ENCODE measurements around the gene LARGE1. TPM values are rescaled to one million over a fixed set of nuclear protein-coding genes. Genes with fewer than 3 reads are reported as not detected.
A peak's percentile ranks its signal among the peaks of the same experiment; 100 is the strongest.

The LARGE1 gene
- total and polyA plus RNA-seq, 3 experiments from 2014 or later: 0.07 to 0.27 (median 0.18) TPM

DNA sequence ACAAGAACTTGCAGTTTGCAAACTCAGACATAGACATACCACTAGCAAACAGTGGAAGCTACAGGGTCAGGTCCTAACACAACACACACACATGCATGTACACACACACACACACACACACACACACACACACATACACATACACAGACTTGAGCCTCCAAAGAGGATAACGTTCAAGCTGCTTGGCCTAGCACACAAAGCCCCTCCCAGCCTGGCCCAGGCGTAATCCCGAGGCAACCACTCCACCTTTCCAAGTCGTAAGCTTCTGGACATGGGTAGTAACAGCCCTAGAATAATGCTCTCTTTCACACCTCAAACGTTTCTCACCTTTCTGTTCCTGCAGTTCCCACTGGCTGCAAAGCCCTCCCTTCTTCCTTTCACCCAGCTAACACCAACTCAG is 88.6 kb downstream of the LARGE1 start:
- H3K27me3 Mint-ChIP-seq: peaks cover 0 to 2% of the 10 kb centered on the region in 2 donors
- CTCF ChIA-PET: no interaction called here
- H3K27ac Mint-ChIP-seq: peak overlapping the region in 1 of 8 donors; percentile 34
- Histone ChIP-seq H3K4me3 (ENCODE audit: low read length) (no peak overlapping the region), H3K4me1 (ENCODE audit: insufficient read depth, low read length) (no peaks in the 10 kb centered on the region), H3K27me3 (ENCODE audit: insufficient read depth, low read length, poor library complexity, severe bottlenecking) (no peaks in the 10 kb centered on the region), H3K27ac (ENCODE audit: low read depth, low read length) (no peak overlapping the region), H3K9me3 (ENCODE audit: low read length) (no peaks in the 10 kb centered on the region), H3K36me3 (ENCODE audit: insufficient read depth, low read length) (no peaks in the 10 kb centered on the region)
- no peaks in the 10 kb centered on the region for H3K36me3 Mint-ChIP-seq
- no peak overlapping the region for H3K4me3 Mint-ChIP-seq
- POLR2A ChIA-PET: no interaction called here
- peaks cover 0 to 10% (median 2%) of the 10 kb centered on the region in 5 donors for H3K9me3 Mint-ChIP-seq
- DNase-seq: no peak
- H3K4me1 Mint-ChIP-seq: no peaks in the 10 kb centered on the region

DNA sequence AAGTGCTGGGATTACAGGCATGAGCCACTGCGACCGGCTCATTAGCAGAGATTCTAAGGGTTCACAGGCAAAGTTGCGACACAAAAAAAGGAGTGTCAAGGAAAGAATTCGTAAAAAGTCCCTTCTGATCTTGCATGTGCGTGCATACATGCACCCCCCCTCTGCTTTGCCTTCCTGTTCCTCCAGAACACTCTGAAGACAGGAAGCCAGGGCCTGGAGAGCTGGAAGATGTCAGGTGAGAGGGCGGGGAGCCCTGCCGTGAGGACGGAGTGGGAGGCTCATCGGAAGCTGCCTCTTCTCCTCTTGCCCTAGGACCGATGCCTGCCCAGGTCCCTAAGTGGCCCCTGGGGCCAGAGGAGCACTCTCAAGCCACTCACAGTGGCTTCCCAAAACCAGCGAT is 89.1 kb downstream of the LARGE1 start:
- ChIA-PET POLR2A (no interaction called here), CTCF (no interaction called here)
- Mint-ChIP-seq H3K36me3 (no peaks in the 10 kb centered on the region), H3K9me3 (peaks cover 0 to 10% (median 2%) of the 10 kb centered on the region in 5 donors), H3K4me3 (no peak overlapping the region), H3K27ac (no peak overlapping the region), H3K4me1 (no peaks in the 10 kb centered on the region), H3K27me3 (peaks cover 0 to 2% of the 10 kb centered on the region in 2 donors)
- no peaks in the 10 kb centered on the region for H3K36me3 ChIP-seq (ENCODE audit: insufficient read depth, low read length)
- DNase-seq: no peak
- no peak overlapping the region for H3K27ac ChIP-seq (ENCODE audit: low read depth, low read length)
- H3K27me3 ChIP-seq (ENCODE audit: insufficient read depth, low read length, poor library complexity, severe bottlenecking): no peaks in the 10 kb centered on the region
- H3K9me3 ChIP-seq (ENCODE audit: low read length): no peaks in the 10 kb centered on the region
- no peak overlapping the region for H3K4me3 ChIP-seq (ENCODE audit: low read length)
- no peaks in the 10 kb centered on the region for H3K4me1 ChIP-seq (ENCODE audit: insufficient read depth, low read length)

DNA sequence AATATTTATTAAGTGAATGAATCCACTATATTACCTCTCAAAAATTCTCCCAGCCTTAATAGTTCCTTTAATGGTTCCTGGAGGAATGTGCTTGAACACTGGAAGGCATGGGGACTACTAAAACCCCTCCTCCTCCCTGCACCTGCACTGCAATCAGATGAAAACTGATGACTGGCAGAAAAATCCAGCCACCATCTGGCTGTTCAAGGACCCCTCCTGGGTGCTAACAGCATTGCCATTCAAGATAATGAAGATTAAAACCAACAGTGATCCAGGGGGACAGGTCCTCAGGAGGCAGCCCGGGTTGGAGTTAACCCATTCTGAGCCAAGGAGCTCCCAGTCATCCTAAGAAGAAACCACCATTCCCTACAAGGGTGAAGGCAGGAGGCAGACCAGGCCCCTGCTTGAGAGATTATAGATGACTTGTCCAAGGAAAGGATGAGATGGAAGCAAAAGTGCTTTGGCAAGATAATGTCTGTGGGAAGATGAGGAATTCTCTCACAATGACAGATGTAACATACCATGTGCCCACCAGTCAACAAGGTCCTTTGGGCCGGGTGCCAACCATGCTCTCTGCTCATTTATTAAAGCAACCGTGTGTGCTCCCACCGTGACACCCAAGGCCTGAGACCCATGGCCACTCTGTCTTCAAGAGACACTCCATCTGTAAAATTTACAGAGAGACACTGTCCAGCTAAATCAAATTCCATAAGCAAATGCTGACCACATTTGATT is 90.6 kb downstream of the LARGE1 start:
- Mint-ChIP-seq H3K4me3 (no peak overlapping the region), H3K4me1 (no peaks in the 10 kb centered on the region), H3K27me3 (peaks cover 0 to 2% of the 10 kb centered on the region in 2 donors), H3K9me3 (peaks cover 0 to 10% (median 2%) of the 10 kb centered on the region in 5 donors), H3K27ac (no peak overlapping the region), H3K36me3 (no peaks in the 10 kb centered on the region)
- ChIA-PET CTCF (no interaction called here), POLR2A (no interaction called here)
- H3K4me3 ChIP-seq (ENCODE audit: low read length): no peak overlapping the region
- H3K36me3 ChIP-seq (ENCODE audit: insufficient read depth, low read length): no peaks in the 10 kb centered on the region
- no peak for DNase-seq
- H3K9me3 ChIP-seq (ENCODE audit: low read length): no peaks in the 10 kb centered on the region
- H3K27me3 ChIP-seq (ENCODE audit: insufficient read depth, low read length, poor library complexity, severe bottlenecking): no peaks in the 10 kb centered on the region
- H3K4me1 ChIP-seq (ENCODE audit: insufficient read depth, low read length): no peaks in the 10 kb centered on the region
- no peak overlapping the region for H3K27ac ChIP-seq (ENCODE audit: low read depth, low read length)

DNA sequence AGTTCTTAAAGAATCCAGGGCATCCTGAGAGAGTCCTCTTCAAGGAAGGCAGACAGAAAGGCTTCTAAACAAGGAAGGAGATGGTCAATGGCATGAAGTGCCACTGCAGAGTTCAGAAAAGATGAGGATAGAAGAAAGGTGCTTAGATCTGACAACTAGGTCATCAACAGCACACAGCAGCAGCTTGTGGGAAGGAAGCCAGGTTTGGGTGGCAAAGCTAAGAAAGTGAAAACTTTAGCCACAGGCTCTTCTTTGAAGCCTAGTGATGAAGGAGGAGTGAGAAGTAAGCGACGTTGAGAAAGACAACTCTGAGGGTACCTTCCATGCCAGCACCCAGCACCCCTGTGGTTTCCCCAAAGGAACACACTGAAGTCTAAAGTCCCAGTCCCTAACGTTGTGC is 92.0 kb downstream of the LARGE1 start:
- Mint-ChIP-seq H3K4me3 (no peak overlapping the region), H3K36me3 (no peaks in the 10 kb centered on the region), H3K4me1 (no peaks in the 10 kb centered on the region), H3K9me3 (peaks cover 0 to 10% (median 3%) of the 10 kb centered on the region in 5 donors), H3K27me3 (peaks cover 0 to 2% of the 10 kb centered on the region in 2 donors), H3K27ac (no peak overlapping the region)
- no peaks in the 10 kb centered on the region for H3K36me3 ChIP-seq (ENCODE audit: insufficient read depth, low read length)
- no peaks in the 10 kb centered on the region for H3K27me3 ChIP-seq (ENCODE audit: insufficient read depth, low read length, poor library complexity, severe bottlenecking)
- H3K4me1 ChIP-seq (ENCODE audit: insufficient read depth, low read length): no peaks in the 10 kb centered on the region
- no peak overlapping the region for H3K4me3 ChIP-seq (ENCODE audit: low read length)
- ChIA-PET POLR2A (no interaction called here), CTCF (no interaction called here)
- no peak overlapping the region for H3K27ac ChIP-seq (ENCODE audit: low read depth, low read length)
- no peaks in the 10 kb centered on the region for H3K9me3 ChIP-seq (ENCODE audit: low read length)
- no peak for DNase-seq

DNA sequence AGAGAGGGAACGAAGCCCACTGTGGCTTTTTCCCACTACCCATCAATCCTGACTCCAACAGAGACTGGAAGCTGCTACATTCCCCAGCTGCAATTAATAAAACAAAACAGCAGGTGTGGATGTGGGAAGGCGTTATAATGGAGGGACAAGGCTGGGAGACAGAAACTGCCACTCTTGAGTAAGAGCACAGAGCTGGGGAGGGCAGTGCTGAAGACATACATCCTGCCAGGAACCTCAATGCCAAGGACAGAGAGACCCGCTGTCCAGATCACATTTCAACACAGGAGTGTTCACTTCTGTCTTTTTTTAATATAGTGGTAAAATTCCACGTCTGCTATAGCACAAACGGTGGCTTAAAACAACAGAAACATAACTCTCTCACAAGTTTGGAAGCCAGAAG is 94.5 kb downstream of the LARGE1 start:
- Mint-ChIP-seq H3K27me3 (peaks cover 0 to 2% of the 10 kb centered on the region in 2 donors), H3K36me3 (no peaks in the 10 kb centered on the region), H3K4me3 (no peak overlapping the region), H3K4me1 (no peaks in the 10 kb centered on the region), H3K27ac (no peak overlapping the region), H3K9me3 (peaks cover 0 to 7% (median 3%) of the 10 kb centered on the region in 5 donors)
- Histone ChIP-seq H3K4me1 (ENCODE audit: insufficient read depth, low read length) (no peaks in the 10 kb centered on the region), H3K27me3 (ENCODE audit: insufficient read depth, low read length, poor library complexity, severe bottlenecking) (no peaks in the 10 kb centered on the region), H3K27ac (ENCODE audit: low read depth, low read length) (no peak overlapping the region), H3K9me3 (ENCODE audit: low read length) (no peaks in the 10 kb centered on the region), H3K36me3 (ENCODE audit: insufficient read depth, low read length) (no peaks in the 10 kb centered on the region), H3K4me3 (ENCODE audit: low read length) (no peak overlapping the region)
- no peak for DNase-seq
- ChIA-PET POLR2A (no interaction called here), CTCF (no interaction called here)

DNA sequence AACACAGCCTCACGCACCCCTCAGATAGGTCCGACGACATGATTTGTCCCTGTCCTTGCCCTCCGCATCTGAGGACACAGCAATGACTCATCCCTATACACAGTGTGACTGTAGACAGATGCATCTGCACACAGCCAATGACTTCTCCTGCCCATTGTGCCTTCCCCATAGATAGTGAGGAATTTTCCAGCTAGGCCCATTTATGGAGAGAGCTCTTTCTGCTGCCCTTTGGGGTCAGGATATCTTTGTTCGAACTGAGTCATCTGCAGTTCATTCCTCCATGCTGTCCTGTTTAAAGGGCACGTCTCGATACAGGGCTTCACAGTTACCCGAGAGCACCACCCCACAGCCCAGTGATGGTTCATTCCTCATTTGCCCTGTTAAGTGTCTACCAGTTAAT is 96.7 kb downstream of the LARGE1 start:
- ChIA-PET POLR2A (no interaction called here), CTCF (no interaction called here)
- H3K9me3 Mint-ChIP-seq: peaks cover 0 to 7% (median 3%) of the 10 kb centered on the region in 5 donors
- Histone ChIP-seq H3K4me3 (ENCODE audit: low read length) (no peak overlapping the region), H3K9me3 (ENCODE audit: low read length) (no peaks in the 10 kb centered on the region), H3K27me3 (ENCODE audit: insufficient read depth, low read length, poor library complexity, severe bottlenecking) (no peaks in the 10 kb centered on the region), H3K4me1 (ENCODE audit: insufficient read depth, low read length) (no peaks in the 10 kb centered on the region), H3K27ac (ENCODE audit: low read depth, low read length) (no peak overlapping the region), H3K36me3 (ENCODE audit: insufficient read depth, low read length) (no peaks in the 10 kb centered on the region)
- DNase-seq: no peak
- H3K27me3 Mint-ChIP-seq: peaks cover 0 to 2% of the 10 kb centered on the region in 2 donors
- no peak overlapping the region for H3K27ac Mint-ChIP-seq
- H3K36me3 Mint-ChIP-seq: no peaks in the 10 kb centered on the region
- H3K4me1 Mint-ChIP-seq: no peaks in the 10 kb centered on the region
- no peak overlapping the region for H3K4me3 Mint-ChIP-seq

DNA sequence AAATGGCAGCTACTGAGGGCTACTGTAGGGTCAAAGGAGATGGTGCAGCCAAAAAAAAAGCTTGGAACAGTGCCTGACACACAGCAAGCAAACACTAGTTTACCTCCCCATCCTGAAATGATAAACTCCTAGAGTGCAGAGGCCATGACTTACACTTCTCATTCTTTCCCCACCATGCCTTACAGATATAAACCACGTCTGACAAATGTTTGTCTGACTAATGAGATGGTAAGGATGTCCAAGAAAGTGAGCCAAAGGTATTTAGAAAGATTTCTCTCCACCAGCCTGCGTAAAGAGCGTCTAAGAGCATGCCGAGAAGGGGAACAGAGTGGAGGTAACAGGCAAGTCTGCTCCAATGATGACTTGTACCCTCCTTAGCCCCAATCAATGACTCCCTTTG is 99.0 kb downstream of the LARGE1 start:
- Mint-ChIP-seq H3K4me3 (no peak overlapping the region), H3K9me3 (peaks cover 0 to 10% (median 3%) of the 10 kb centered on the region in 5 donors), H3K36me3 (no peaks in the 10 kb centered on the region), H3K27me3 (peaks cover 0 to 2% of the 10 kb centered on the region in 2 donors), H3K27ac (no peak overlapping the region), H3K4me1 (no peaks in the 10 kb centered on the region)
- H3K27me3 ChIP-seq (ENCODE audit: insufficient read depth, low read length, poor library complexity, severe bottlenecking): no peaks in the 10 kb centered on the region
- no peak overlapping the region for H3K27ac ChIP-seq (ENCODE audit: low read depth, low read length)
- ChIA-PET CTCF (no interaction called here), POLR2A (no interaction called here)
- H3K36me3 ChIP-seq (ENCODE audit: insufficient read depth, low read length): no peaks in the 10 kb centered on the region
- no peak for DNase-seq
- H3K4me1 ChIP-seq (ENCODE audit: insufficient read depth, low read length): no peaks in the 10 kb centered on the region
- no peak overlapping the region for H3K4me3 ChIP-seq (ENCODE audit: low read length)
- no peaks in the 10 kb centered on the region for H3K9me3 ChIP-seq (ENCODE audit: low read length)

DNA sequence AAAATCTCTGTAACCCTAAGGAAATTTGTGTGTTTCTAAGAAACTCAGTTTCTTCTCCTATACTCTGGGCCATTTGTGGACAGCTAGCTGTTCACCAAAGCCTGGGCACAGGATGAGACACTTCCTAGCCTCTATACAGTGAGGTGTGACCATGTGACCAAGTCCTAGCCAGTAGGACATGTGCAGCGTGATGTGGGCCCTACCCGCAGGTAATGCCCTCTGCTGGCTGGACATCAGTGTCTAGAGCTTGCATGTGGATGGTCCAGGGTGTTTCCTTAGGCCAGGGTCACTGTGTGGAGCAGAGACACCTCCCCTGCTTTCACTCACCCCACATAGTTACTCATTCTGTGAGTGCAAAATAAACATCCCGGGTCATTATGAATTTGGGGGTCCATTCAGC is 100.5 kb downstream of the LARGE1 start:
- Mint-ChIP-seq H3K27me3 (peaks cover 0 to 2% of the 10 kb centered on the region in 2 donors), H3K27ac (no peak overlapping the region), H3K36me3 (no peaks in the 10 kb centered on the region), H3K4me1 (no peaks in the 10 kb centered on the region), H3K9me3 (peaks cover 0 to 17% (median 6%) of the 10 kb centered on the region in 5 donors), H3K4me3 (no peak overlapping the region)
- ChIA-PET POLR2A (no interaction called here), CTCF (no interaction called here)
- H3K36me3 ChIP-seq (ENCODE audit: insufficient read depth, low read length): no peaks in the 10 kb centered on the region
- H3K4me1 ChIP-seq (ENCODE audit: insufficient read depth, low read length): no peaks in the 10 kb centered on the region
- no peak overlapping the region for H3K4me3 ChIP-seq (ENCODE audit: low read length)
- no peak for DNase-seq
- H3K27ac ChIP-seq (ENCODE audit: low read depth, low read length): no peak overlapping the region
- H3K9me3 ChIP-seq (ENCODE audit: low read length): no peaks in the 10 kb centered on the region
- H3K27me3 ChIP-seq (ENCODE audit: insufficient read depth, low read length, poor library complexity, severe bottlenecking): no peaks in the 10 kb centered on the region

Measured in CD8-positive, alpha-beta memory T cell (primary cell).